KOPT-K1 (cell line): ENCODE data around the gene TBC1D13.

Source experiments
- H3K27ac ChIP-seq: fragments of 200-600 bp; sonication (generic); 2 replicates; pipeline ENCODE4 v1.5.1; 2016; ENCODE audit warnings: antibody characterized with exemption, mild to moderate bottlenecking, low read depth, low read length; ENCODE audit not compliant: poor library complexity, severe bottlenecking
- H3K36me3 ChIP-seq: fragments of 200-600 bp; sonication (generic); 2 replicates; pipeline ENCODE4 v1.5.1; 2017; ENCODE audit warnings: antibody characterized with exemption, mild to moderate bottlenecking, low read length, moderate library complexity; ENCODE audit not compliant: insufficient read depth
- H3K9me3 ChIP-seq: fragments of 200-600 bp; sonication (generic); 2 replicates; pipeline ENCODE4 v1.5.1; 2017; ENCODE audit warnings: antibody characterized with exemption, low read length, mild to moderate bottlenecking; ENCODE audit not compliant: insufficient read depth, poor library complexity, severe bottlenecking

Gene TBC1D13, protein sequence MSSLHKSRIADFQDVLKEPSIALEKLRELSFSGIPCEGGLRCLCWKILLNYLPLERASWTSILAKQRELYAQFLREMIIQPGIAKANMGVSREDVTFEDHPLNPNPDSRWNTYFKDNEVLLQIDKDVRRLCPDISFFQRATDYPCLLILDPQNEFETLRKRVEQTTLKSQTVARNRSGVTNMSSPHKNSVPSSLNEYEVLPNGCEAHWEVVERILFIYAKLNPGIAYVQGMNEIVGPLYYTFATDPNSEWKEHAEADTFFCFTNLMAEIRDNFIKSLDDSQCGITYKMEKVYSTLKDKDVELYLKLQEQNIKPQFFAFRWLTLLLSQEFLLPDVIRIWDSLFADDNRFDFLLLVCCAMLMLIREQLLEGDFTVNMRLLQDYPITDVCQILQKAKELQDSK

GRCh38 chr9:128786681-128787601 lies at the start of gene TBC1D13:
Gene TBC1D13, plus strand, starts transcription at chr9:128787253. Its CDS starts 101 bp downstream, at chr9:128787354.
- Histone ChIP-seq H3K36me3 (peaks cover 17% of the 10 kb centered on the region), H3K27ac (peak within 1 kb of the TSS; percentile 64), H3K9me3 (no peaks in the 10 kb centered on the region)

- H3K36me3 ChIP-seq = peaks cover 4% of the 10 kb centered on the region; the same call in 1 of the 2 replicates
These were observed 44.7 kb upstream of the TBC1D13 start for GRCh38 chr9:128742401-128742800.

DNA sequence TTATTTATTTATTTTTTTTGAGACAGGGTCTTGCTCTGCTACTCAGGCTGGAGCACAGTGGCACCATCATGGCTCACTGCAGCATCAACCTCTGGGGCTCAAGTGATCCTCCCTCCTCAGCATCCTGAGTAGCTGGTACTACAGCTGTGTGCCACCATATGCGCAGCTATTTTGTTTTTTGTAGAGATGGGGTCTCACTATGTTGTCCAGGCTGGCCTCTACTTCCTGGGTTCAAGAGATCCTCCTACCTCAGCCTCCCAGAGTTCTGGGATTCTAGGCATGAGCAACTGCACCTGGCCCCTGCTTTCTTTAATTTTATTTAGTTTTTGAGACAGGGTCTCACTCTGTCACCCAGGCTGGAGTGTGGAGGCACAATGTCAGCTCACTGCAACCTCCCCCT lies 43.6 kb upstream of the TBC1D13 start:
- no peak overlapping the region for H3K27ac ChIP-seq
- H3K36me3 ChIP-seq = peaks cover 4% of the 10 kb centered on the region; the same call in 1 of the 2 replicates
- no peaks in the 10 kb centered on the region for H3K9me3 ChIP-seq

More at GRCh38 chr9:128742401-128742800, 44.7 kb upstream of the TBC1D13 start:
- Histone ChIP-seq H3K27ac (no peak overlapping the region), H3K9me3 (no peaks in the 10 kb centered on the region)

GRCh38 chr9:128747241-128747640 lies 39.8 kb upstream of the TBC1D13 start:
- H3K9me3 ChIP-seq = no peaks in the 10 kb centered on the region
- H3K36me3 ChIP-seq = peaks cover 12% of the 10 kb centered on the region; the same call in 1 of the 2 replicates
- H3K27ac ChIP-seq = no peak overlapping the region

GRCh38 chr9:128750926-128751595 lies 36.0 kb upstream of the TBC1D13 start:
- no peaks in the 10 kb centered on the region for H3K9me3 ChIP-seq
- no peak overlapping the region for H3K27ac ChIP-seq
- H3K36me3 ChIP-seq = peaks cover 24% of the 10 kb centered on the region; the same call in 1 of the 2 replicates

DNA sequence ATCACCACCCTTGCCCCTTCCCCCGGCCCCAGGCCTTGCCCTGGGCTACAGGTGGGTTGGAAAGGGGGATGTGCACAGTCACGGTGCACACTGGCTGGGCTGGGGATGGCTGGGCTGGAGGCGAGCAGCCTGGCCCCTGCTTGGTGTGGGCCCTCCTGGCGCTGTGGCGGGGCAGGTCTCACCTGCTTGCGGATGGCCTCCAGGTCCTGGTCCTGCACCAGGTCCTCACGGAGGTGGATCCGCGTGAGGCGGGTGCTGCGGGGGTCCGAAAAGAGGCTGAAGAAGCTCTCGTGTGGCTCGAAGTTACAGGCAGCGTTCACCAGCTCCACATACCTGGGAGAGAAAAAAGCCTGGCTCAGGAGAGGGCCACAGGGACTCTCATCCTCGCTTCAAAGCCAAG lies 33.4 kb upstream of the TBC1D13 start:
- Histone ChIP-seq H3K36me3 (peaks cover 20% of the 10 kb centered on the region; the same call in 1 of the 2 replicates), H3K27ac (no peak overlapping the region), H3K9me3 (no peaks in the 10 kb centered on the region)

DNA sequence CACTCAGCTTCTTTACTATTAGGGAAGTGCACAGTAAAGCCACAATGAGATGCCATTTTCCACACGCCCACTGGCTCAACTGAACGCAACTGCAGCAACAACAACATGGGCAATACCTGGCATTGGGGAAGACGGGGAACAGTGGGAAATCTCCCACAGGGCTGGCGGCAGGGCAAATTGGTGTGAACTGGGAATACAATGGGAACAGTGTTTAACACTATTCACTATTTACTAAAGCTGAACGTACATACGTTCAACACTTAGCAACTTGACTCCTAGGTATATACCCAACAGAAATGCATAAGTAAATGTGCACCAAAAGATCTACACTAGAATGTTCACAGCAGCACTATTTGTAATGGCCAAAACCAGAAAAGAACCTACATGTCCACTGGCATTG lies 29.5 kb upstream of the TBC1D13 start:
- Histone ChIP-seq H3K36me3 (peaks cover 8% of the 10 kb centered on the region; the same call in 1 of the 2 replicates), H3K9me3 (no peaks in the 10 kb centered on the region)

DNA sequence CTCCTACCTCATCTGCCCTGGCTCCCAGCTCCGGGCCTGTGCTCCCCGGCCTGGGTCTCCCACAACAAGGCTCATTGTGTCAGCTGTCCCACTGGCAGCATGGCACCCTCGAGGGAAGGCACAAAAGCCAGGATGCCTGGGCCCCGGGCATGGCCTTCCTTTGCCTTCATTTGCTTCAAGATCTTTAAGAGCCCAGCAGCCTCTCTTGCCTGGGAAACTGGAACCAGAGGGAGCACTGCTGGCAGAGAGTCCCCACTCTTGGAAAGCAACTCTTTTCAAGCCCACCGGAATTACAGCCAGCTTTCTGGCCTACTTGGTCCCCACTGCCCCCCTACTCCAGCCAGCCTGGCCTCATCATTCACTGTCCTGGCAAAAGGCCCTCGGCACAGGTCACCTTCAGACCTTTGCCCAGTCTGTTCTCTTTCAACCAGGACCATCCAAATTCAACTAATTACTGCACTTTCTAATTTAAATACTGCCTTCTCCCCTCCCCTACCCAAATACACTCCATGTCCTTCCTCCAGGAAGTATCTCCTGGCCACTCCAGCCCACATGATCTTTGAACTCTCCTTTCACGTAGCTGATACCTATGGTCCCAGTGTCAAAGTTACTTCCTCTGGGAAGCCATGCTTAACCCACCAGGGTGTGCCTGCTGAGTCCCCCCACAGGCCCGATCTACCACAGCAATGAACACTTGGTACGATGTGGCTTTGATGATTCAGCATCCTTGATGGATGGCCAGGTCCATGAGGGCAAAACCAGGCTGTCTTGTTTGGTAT lies 24.2 kb upstream of the TBC1D13 start:
- H3K36me3 ChIP-seq = no peaks in the 10 kb centered on the region
- no peaks in the 10 kb centered on the region for H3K9me3 ChIP-seq
- H3K27ac ChIP-seq = no peak overlapping the region

More for the DNA sequence above, 29.5 kb upstream of the TBC1D13 start:
- no peak overlapping the region for H3K27ac ChIP-seq

DNA sequence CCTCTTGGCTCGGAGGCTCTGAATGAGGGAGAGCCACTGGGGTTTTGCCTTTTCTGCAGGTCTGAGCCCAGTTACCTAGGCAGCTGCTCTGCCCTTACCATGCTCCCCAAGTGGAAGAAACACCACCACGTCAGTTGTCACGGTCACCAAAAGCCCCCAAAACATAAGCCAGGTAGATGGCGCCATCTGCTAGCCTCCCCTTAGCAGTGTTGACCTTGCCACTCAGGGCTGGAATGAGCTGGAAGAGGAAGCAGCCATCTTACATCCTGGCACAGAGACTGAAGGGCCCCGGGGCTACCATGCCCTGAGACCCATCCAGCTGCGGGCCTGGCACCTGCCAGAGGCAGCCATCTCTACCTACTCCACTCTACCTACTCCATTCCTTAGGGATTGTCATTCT lies 22.7 kb upstream of the TBC1D13 start:
- H3K27ac ChIP-seq = no peak overlapping the region
- no peaks in the 10 kb centered on the region for H3K36me3 ChIP-seq
- H3K9me3 ChIP-seq = no peaks in the 10 kb centered on the region

DNA sequence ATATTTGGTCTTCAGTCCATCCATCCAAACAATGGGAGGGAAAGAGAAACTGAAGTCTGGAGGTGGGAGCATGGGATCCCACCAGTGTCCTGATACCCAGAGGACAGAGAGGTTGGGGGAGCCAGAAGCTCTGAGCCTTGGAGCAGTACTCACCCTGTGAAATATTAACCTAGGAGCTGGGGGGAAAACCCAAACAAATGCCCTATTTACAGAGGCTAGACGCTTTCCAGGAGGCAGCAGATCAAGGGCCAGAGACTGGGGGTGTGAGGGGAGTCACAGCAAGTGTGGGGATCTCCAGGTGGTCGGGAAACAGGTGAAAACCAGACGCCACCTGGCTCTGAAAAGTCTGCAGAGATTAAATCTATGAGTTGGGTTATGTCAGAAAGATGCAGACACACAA lies 21.6 kb upstream of the TBC1D13 start:
- Histone ChIP-seq H3K27ac (no peak overlapping the region), H3K9me3 (no peaks in the 10 kb centered on the region), H3K36me3 (no peaks in the 10 kb centered on the region)

DNA sequence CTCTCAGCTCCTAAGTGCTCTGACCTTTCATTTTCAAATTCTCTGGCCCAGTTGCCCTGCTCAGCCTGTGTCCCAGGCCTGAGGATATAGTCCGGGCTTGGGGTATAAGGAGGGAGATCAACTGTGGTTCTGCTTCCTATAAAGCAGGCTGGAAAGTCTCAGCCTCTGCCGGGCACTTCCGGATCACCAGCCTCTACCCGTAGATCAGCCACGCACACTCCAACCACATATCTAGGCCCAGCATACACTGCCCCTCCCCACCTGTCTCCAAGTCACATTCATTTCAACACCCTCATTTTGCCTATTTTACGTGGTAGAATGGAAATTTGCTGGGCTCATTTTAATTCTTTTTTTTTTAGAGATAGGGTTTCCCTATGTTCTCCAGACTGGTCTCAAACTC lies 18.4 kb upstream of the TBC1D13 start:
- Histone ChIP-seq H3K27ac (no peak overlapping the region), H3K9me3 (no peaks in the 10 kb centered on the region)

GRCh38 chr9:128770286-128771030 lies 16.6 kb upstream of the TBC1D13 start:
- H3K36me3 ChIP-seq = no peaks in the 10 kb centered on the region
- peak overlapping the region; percentile 71 for H3K27ac ChIP-seq

More for the DNA sequence above, 18.4 kb upstream of the TBC1D13 start:
- no peaks in the 10 kb centered on the region for H3K36me3 ChIP-seq

GRCh38 chr9:128771094-128771721 lies 15.8 kb upstream of the TBC1D13 start:
- no peaks in the 10 kb centered on the region for H3K36me3 ChIP-seq
- H3K27ac ChIP-seq = peak overlapping the region; percentile 71
- peaks cover 9% of the 10 kb centered on the region for H3K9me3 ChIP-seq

More at GRCh38 chr9:128770286-128771030, 16.6 kb upstream of the TBC1D13 start:
- H3K9me3 ChIP-seq = peaks cover 2% of the 10 kb centered on the region
